ENCODE data around the gene HOXB7.

DNA sequence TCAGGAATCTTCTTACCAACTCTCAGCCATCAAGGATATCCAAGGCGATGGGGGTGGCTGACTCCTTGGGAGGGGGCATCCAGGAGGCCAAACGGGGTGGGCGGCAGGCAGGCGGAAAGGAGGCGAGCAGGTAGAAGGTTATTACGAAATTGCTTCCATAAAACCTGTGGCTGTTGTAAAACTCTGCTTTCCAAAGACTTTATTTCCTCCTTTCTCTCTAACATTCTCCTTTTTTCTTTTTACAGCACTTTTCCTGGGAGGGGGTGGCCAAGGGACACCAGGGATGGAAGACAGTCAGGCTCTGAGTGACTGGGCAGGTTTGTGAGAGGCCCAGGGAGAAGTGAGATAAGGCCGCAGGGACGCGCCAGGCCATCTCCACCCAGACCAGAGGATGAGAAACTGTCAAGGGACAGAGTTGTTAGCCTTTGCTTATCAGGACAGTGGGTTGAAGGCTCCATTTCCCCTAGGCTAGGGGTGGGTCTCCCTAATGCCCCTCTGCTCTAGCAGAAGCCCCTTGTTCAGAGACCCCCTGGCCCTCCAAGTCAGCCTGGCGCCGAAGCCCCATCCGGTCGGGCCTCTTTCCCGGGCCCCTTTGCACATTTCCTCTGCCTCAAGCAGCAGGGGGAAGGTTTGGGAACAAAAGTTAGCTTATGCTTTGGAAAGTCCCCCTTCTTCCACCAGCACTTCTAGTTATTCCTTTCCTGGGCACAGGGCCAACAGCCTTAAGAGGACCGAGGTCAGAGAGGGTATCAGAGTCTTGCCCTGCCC lies 20.3 kb upstream of the HOXB7 start:
- no peak for TF ChIP-seq POLR2A (IDR thresholded peaks at IDR 0.05; ENCODE audit: low read length)
- TF ChIP-seq GATA1 (IDR thresholded peaks at IDR 0.05; ENCODE audit: low read depth, low read length): no peak
